ENCODE results near the gene TNIK.

TNIK gene

DNA sequence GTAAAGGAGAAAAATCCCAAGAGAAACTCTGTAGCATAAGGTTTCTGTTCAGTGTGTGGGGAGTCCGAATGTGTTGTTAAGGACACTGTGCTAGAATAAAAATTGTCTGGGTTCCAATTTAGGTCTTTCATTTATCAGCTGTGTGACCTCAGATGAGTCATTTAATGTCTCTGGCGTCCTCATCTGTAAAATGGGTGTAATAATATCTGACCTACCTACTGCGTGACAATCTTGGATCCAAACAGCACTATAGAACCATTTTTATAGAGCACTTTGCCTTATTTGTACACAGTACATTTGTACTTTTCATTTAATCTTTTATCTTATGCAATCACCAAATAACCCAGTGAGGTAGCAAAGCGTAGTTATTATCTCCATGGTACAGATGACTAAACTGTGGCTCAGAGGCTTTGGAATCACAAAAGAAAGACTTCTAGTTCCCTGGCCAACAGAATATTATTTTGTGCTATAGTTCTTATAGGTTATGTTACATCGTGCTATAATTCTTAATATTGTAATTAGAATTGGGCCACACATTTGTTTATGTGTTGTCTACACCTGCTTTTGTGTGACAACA, 46.6 kb upstream of the TNIK start:
- Histone ChIP-seq H3K4me3 (ENCODE audit: low read length, poor library complexity, severe bottlenecking) (no peak overlapping the region), H2AFZ (ENCODE audit: low read length) (no peak overlapping the region), H3K4me1 (ENCODE audit: insufficient read depth, low read length, poor library complexity, severe bottlenecking) (no peaks in the 10 kb centered on the region), H3K36me3 (ENCODE audit: insufficient read depth, low read length) (no peaks in the 10 kb centered on the region), H3K9ac (ENCODE audit: low read depth, low read length, poor library complexity, severe bottlenecking) (no peak overlapping the region), H3K9me2 (replicated peaks; ENCODE audit: low read depth, low read length) (no peaks in the 10 kb centered on the region), H3K9me3 (ENCODE audit: insufficient read depth, low read depth, low read length) (peaks cover 7% of the 10 kb centered on the region; the same call in 1 of the 2 replicates), H4K20me1 (ENCODE audit: insufficient read depth, low read length, poor library complexity, severe bottlenecking) (no peaks in the 10 kb centered on the region), H3F3A (ENCODE audit: low read depth) (no peaks in the 10 kb centered on the region), H3K27me3 (ENCODE audit: insufficient read depth, low read length, poor library complexity, severe bottlenecking) (no peaks in the 10 kb centered on the region), H3K79me2 (ENCODE audit: insufficient read depth, low read length) (no peaks in the 10 kb centered on the region), H3K4me2 (ENCODE audit: low read depth, low read length, poor library complexity, severe bottlenecking) (no peak overlapping the region)
- no peak for TF ChIP-seq EZH2phosphoT487 (IDR thresholded peaks at IDR 0.05; ENCODE audit: borderline replicate concordance)
- TF ChIP-seq, protein P1, sequence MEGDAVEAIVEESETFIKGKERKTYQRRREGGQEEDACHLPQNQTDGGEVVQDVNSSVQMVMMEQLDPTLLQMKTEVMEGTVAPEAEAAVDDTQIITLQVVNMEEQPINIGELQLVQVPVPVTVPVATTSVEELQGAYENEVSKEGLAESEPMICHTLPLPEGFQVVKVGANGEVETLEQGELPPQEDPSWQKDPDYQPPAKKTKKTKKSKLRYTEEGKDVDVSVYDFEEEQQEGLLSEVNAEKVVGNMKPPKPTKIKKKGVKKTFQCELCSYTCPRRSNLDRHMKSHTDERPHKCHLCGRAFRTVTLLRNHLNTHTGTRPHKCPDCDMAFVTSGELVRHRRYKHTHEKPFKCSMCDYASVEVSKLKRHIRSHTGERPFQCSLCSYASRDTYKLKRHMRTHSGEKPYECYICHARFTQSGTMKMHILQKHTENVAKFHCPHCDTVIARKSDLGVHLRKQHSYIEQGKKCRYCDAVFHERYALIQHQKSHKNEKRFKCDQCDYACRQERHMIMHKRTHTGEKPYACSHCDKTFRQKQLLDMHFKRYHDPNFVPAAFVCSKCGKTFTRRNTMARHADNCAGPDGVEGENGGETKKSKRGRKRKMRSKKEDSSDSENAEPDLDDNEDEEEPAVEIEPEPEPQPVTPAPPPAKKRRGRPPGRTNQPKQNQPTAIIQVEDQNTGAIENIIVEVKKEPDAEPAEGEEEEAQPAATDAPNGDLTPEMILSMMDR (conservative IDR thresholded peaks at IDR 0.05; ENCODE audit: low read length): no peak

DNA sequence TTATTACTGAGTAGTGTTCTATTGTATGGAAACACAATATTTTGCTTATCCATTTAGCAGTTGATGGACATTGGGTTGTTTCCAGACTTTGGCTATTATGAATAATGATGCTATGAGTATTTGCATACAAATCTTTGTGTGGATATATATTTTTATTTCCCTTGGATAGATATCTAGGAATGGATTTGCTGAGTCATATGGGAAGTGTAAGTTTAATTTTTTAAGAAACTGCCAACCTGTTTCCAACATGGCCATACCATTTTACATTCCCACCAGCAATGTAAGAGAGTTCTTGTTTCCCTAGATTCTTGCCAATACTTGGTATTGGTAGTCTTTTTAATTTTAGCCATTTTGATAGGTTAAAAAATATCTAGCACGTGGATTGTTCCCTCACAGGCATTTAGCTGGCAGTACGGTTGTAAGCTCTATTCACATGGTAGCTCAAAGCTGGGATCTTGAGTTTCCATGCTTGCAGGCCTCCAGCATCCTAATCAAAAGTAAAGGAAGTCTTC, 45.7 kb upstream of the TNIK start:
- Histone ChIP-seq H3F3A (ENCODE audit: low read depth) (no peaks in the 10 kb centered on the region), H2AFZ (ENCODE audit: low read length) (no peak overlapping the region), H3K9me3 (ENCODE audit: insufficient read depth, low read depth, low read length) (peaks cover 7% of the 10 kb centered on the region; the same call in 1 of the 2 replicates), H3K36me3 (ENCODE audit: insufficient read depth, low read length) (no peaks in the 10 kb centered on the region), H3K27me3 (ENCODE audit: insufficient read depth, low read length, poor library complexity, severe bottlenecking) (no peaks in the 10 kb centered on the region), H3K4me2 (ENCODE audit: low read depth, low read length, poor library complexity, severe bottlenecking) (no peak overlapping the region), H3K4me1 (ENCODE audit: insufficient read depth, low read length, poor library complexity, severe bottlenecking) (no peaks in the 10 kb centered on the region), H3K9me2 (replicated peaks; ENCODE audit: low read depth, low read length) (no peaks in the 10 kb centered on the region), H3K4me3 (ENCODE audit: low read length, poor library complexity, severe bottlenecking) (no peak overlapping the region), H3K9ac (ENCODE audit: low read depth, low read length, poor library complexity, severe bottlenecking) (no peak overlapping the region), H3K79me2 (ENCODE audit: insufficient read depth, low read length) (no peaks in the 10 kb centered on the region), H4K20me1 (ENCODE audit: insufficient read depth, low read length, poor library complexity, severe bottlenecking) (no peaks in the 10 kb centered on the region)
- TF ChIP-seq EZH2phosphoT487 (IDR thresholded peaks at IDR 0.05; ENCODE audit: borderline replicate concordance): no peak
- TF ChIP-seq, protein P1 (conservative IDR thresholded peaks at IDR 0.05; ENCODE audit: low read length): no peak

DNA sequence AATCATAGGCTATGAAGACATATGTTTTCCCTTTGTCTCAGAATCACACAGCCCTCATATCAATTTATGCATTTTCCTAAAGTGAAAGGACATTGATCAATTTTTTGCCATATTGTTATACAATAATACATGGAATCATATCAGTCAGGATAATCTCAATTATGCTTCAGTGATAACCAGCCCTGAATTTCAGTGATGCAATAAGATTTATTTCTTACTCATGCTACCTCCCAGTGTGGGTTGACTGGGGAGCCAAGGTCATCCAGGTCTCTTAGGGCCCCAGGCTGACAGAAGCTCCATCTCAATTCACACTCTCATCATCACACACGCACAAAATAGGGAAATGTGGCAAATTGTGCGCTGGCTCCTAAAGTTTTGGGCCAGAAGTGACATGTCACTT, 44.2 kb upstream of the TNIK start:
- H3K4me1 ChIP-seq (ENCODE audit: insufficient read depth, low read length, poor library complexity, severe bottlenecking): no peaks in the 10 kb centered on the region
- no peaks in the 10 kb centered on the region for H3K9me2 ChIP-seq (replicated peaks; ENCODE audit: low read depth, low read length)
- H3K9me3 ChIP-seq (ENCODE audit: insufficient read depth, low read depth, low read length): peaks cover 7% of the 10 kb centered on the region; the same call in 1 of the 2 replicates
- H4K20me1 ChIP-seq (ENCODE audit: insufficient read depth, low read length, poor library complexity, severe bottlenecking): no peaks in the 10 kb centered on the region
- H3K36me3 ChIP-seq (ENCODE audit: insufficient read depth, low read length): no peaks in the 10 kb centered on the region
- H3K4me2 ChIP-seq (ENCODE audit: low read depth, low read length, poor library complexity, severe bottlenecking): no peak overlapping the region
- no peak overlapping the region for H2AFZ ChIP-seq (ENCODE audit: low read length)
- no peaks in the 10 kb centered on the region for H3K79me2 ChIP-seq (ENCODE audit: insufficient read depth, low read length)
- no peak overlapping the region for H3K4me3 ChIP-seq (ENCODE audit: low read length, poor library complexity, severe bottlenecking)
- no peak for TF ChIP-seq EZH2phosphoT487 (IDR thresholded peaks at IDR 0.05; ENCODE audit: borderline replicate concordance)
- TF ChIP-seq, protein P1 (conservative IDR thresholded peaks at IDR 0.05; ENCODE audit: low read length): no peak
- H3K9ac ChIP-seq (ENCODE audit: low read depth, low read length, poor library complexity, severe bottlenecking): no peak overlapping the region
- no peaks in the 10 kb centered on the region for H3K27me3 ChIP-seq (ENCODE audit: insufficient read depth, low read length, poor library complexity, severe bottlenecking)
- no peaks in the 10 kb centered on the region for H3F3A ChIP-seq (ENCODE audit: low read depth)

Data from Loucy (cell line).